SK-N-SH treated with all-trans-retinoic acid at 6 μM for 48 hours (cell line): ENCODE measurements around the gene NEUROD4.

Source experiments
- ATAC-seq: fragments of 200-7000 bp; cut with Tn5 transposase; 3 replicates; pipeline ENCODE4 v1.9.1; 2020; ENCODE audit warnings: mild to moderate bottlenecking, moderate library complexity
- ARNTL ChIP-seq: fragments of 450-650 bp; formaldehyde crosslinking; IDR thresholded peaks from 2 replicates; pipeline ENCODE4 v1.5.0; 2020; ENCODE audit warnings: low read depth, mild to moderate bottlenecking, moderate library complexity, borderline replicate concordance
- CSDC2 ChIP-seq: fragments of 250-450 bp; sonication (Bioruptor Pico); IDR thresholded peaks from 2 replicates; pipeline ENCODE4 v1.5.0; 2020; ENCODE audit warnings: mild to moderate bottlenecking, moderate library complexity
- ESRRG ChIP-seq: fragments of 250-450 bp; sonication (Bioruptor Pico); IDR thresholded peaks from 2 replicates; pipeline ENCODE4 v1.6.1; 2021; ENCODE audit warnings: mild to moderate bottlenecking
- ISL1 ChIP-seq: fragments of 250-450 bp; sonication (Bioruptor Pico); IDR thresholded peaks from 2 replicates; pipeline ENCODE4 v2.1.2; 2022; ENCODE audit warnings: mild to moderate bottlenecking, moderate library complexity
- OSR1 ChIP-seq: fragments of 250-450 bp; sonication (Bioruptor Pico); IDR thresholded peaks from 2 replicates; pipeline ENCODE4 v1.8.0; 2022; ENCODE audit warnings: moderate library complexity, mild to moderate bottlenecking, inconsistent platforms
- TCF4 ChIP-seq: fragments of 250-450 bp; sonication (Bioruptor Pico); IDR thresholded peaks from 2 replicates; pipeline ENCODE4 v1.8.0; 2021; ENCODE audit warnings: mild to moderate bottlenecking, moderate library complexity, borderline replicate concordance
- TOX ChIP-seq: fragments of 250-450 bp; sonication (Bioruptor Pico); IDR thresholded peaks from 2 replicates; pipeline ENCODE4 v1.8.0; 2021; ENCODE audit warnings: mild to moderate bottlenecking, moderate library complexity, borderline replicate concordance
- ZFP3 ChIP-seq: fragments of 250-450 bp; sonication (Bioruptor Pico); IDR thresholded peaks from 2 replicates; pipeline ENCODE4 v1.5.0; 2020; ENCODE audit warnings: mild to moderate bottlenecking, moderate library complexity
- ZFP30 ChIP-seq: fragments of 450-650 bp; formaldehyde crosslinking; IDR thresholded peaks from 2 replicates; pipeline ENCODE4 v1.5.0; 2022; ENCODE audit warnings: mild to moderate bottlenecking, moderate library complexity
- ZNF70 ChIP-seq: fragments of 450-650 bp; formaldehyde crosslinking; IDR thresholded peaks from 2 replicates; pipeline ENCODE4 v1.5.0; 2020; ENCODE audit warnings: mild to moderate bottlenecking, moderate library complexity
- ZNF8 ChIP-seq: fragments of 450-650 bp; formaldehyde crosslinking; IDR thresholded peaks from 2 replicates; pipeline ENCODE4 v1.5.0; 2020; ENCODE audit warnings: mild to moderate bottlenecking, moderate library complexity
- TF ChIP-seq, protein P1 (sequence below): fragments of 250-450 bp; sonication (Bioruptor Pico); IDR thresholded peaks from 2 replicates; pipeline ENCODE4 v1.8.0; 2021; ENCODE audit warnings: low read depth, mild to moderate bottlenecking, moderate library complexity, borderline replicate concordance
- TF ChIP-seq, protein P2 (sequence below): fragments of 250-450 bp; sonication (Bioruptor Pico); IDR thresholded peaks from 2 replicates; pipeline ENCODE4 v1.5.0; 2020; ENCODE audit warnings: mild to moderate bottlenecking, moderate library complexity
- TF ChIP-seq, protein P3 (sequence below): fragments of 250-450 bp; sonication (Bioruptor Pico); IDR thresholded peaks from 2 replicates; pipeline ENCODE4 v1.5.1; 2020; ENCODE audit warnings: low read depth, mild to moderate bottlenecking, moderate library complexity
- TF ChIP-seq, protein P4 (sequence below): fragments of 250-450 bp; sonication (Bioruptor Pico); IDR thresholded peaks from 2 replicates; pipeline ENCODE4 v1.5.1; 2021; ENCODE audit warnings: mild to moderate bottlenecking, moderate library complexity

Gene NEUROD4

DNA sequence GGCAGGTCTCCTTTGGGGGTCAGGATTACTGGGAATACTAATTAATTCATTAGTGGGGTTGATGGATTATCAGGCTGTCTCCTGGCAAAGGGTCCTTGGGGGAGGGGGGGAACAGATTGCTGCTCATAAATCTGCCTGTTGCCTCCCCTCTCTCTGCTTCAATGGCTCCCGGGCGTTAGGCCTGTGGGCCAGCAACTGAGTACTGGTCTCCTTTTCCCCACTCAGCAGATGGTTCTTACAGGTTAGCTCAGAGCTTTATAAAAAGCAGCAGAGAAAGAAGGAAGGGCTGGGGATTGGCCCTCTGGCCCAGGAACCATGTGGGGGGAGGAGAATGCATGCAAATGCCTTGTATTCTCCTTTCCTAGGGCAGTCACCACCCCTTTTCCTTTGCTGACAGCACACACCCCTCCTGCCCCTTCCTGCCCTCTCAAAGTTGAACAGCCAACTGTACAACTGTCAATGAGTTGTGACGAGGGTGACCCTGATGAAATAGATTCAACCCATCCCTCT is 2.3 kb upstream of the NEUROD4 start:
- TF ChIP-seq, protein P1, sequence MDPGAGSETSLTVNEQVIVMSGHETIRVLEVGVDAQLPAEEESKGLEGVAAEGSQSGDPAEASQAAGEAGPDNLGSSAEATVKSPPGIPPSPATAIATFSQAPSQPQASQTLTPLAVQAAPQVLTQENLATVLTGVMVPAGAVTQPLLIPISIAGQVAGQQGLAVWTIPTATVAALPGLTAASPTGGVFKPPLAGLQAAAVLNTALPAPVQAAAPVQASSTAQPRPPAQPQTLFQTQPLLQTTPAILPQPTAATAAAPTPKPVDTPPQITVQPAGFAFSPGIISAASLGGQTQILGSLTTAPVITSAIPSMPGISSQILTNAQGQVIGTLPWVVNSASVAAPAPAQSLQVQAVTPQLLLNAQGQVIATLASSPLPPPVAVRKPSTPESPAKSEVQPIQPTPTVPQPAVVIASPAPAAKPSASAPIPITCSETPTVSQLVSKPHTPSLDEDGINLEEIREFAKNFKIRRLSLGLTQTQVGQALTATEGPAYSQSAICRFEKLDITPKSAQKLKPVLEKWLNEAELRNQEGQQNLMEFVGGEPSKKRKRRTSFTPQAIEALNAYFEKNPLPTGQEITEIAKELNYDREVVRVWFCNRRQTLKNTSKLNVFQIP (CRISPR knock-in tag), result no peak
- TF ChIP-seq, protein P2, sequence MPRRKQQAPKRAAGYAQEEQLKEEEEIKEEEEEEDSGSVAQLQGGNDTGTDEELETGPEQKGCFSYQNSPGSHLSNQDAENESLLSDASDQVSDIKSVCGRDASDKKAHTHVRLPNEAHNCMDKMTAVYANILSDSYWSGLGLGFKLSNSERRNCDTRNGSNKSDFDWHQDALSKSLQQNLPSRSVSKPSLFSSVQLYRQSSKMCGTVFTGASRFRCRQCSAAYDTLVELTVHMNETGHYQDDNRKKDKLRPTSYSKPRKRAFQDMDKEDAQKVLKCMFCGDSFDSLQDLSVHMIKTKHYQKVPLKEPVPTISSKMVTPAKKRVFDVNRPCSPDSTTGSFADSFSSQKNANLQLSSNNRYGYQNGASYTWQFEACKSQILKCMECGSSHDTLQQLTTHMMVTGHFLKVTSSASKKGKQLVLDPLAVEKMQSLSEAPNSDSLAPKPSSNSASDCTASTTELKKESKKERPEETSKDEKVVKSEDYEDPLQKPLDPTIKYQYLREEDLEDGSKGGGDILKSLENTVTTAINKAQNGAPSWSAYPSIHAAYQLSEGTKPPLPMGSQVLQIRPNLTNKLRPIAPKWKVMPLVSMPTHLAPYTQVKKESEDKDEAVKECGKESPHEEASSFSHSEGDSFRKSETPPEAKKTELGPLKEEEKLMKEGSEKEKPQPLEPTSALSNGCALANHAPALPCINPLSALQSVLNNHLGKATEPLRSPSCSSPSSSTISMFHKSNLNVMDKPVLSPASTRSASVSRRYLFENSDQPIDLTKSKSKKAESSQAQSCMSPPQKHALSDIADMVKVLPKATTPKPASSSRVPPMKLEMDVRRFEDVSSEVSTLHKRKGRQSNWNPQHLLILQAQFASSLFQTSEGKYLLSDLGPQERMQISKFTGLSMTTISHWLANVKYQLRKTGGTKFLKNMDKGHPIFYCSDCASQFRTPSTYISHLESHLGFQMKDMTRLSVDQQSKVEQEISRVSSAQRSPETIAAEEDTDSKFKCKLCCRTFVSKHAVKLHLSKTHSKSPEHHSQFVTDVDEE (CRISPR knock-in tag), result no peak
- no peak for TF ChIP-seq ISL1 (CRISPR knock-in tag)
- no peak for TF ChIP-seq ZFP30
- no peak for TF ChIP-seq TOX (CRISPR knock-in tag)
- TF ChIP-seq ZFP3 (CRISPR knock-in tag), result no peak
- no peak for TF ChIP-seq ZNF8 (CRISPR knock-in tag)
- no peak for TF ChIP-seq ZNF70
- ATAC-seq, result no peak

DNA sequence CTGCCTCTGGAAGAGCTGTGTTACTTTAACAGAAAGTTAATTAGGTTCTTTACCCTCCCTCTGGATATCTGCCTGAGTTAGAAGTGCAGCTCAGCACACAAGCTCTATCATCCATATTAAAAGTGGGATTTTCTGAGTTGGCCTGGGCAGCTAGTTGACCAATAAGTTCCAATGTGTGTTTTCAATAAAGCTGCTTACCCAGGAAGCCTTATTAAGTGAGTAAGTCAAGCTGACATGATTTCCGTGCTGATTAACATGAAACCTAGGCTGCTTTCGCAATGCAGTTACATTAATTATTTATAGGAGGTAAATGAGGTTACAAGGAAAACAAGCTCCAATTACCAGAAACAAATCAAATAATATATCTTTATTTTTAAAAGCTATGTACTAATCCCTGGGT is 4.8 kb downstream of the NEUROD4 start:
- TF ChIP-seq, protein P2 (CRISPR knock-in tag), result no peak
- TF ChIP-seq ISL1 (CRISPR knock-in tag) (no peak), CSDC2 (CRISPR knock-in tag) (no peak), ZFP3 (CRISPR knock-in tag) (no peak), ARNTL (CRISPR knock-in tag) (no peak)
- TF ChIP-seq, protein P3, sequence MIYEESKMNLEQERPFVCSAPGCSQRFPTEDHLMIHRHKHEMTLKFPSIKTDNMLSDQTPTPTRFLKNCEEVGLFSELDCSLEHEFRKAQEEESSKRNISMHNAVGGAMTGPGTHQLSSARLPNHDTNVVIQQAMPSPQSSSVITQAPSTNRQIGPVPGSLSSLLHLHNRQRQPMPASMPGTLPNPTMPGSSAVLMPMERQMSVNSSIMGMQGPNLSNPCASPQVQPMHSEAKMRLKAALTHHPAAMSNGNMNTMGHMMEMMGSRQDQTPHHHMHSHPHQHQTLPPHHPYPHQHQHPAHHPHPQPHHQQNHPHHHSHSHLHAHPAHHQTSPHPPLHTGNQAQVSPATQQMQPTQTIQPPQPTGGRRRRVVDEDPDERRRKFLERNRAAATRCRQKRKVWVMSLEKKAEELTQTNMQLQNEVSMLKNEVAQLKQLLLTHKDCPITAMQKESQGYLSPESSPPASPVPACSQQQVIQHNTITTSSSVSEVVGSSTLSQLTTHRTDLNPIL (CRISPR knock-in tag), result no peak
- no peak for ATAC-seq

DNA sequence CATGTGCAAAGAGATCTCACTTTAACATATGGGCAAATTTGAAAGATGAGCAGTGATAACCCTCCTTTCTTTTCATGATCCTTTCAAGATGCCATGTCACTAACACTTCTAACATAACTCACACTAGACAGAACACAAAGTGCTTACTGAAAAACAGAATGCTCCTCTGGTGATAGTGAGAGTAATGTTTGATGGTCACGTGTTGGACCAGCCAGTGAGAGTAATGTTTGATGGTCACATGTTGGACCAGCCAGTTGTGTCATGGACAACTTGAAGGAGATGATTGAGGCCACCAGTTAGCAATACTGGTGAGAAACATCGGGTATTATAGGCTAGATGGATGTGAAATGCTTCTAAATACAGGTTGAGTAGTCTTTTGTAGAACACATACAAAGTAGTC is 5.7 kb downstream of the NEUROD4 start:
- no peak for ATAC-seq
- TF ChIP-seq, protein P4, sequence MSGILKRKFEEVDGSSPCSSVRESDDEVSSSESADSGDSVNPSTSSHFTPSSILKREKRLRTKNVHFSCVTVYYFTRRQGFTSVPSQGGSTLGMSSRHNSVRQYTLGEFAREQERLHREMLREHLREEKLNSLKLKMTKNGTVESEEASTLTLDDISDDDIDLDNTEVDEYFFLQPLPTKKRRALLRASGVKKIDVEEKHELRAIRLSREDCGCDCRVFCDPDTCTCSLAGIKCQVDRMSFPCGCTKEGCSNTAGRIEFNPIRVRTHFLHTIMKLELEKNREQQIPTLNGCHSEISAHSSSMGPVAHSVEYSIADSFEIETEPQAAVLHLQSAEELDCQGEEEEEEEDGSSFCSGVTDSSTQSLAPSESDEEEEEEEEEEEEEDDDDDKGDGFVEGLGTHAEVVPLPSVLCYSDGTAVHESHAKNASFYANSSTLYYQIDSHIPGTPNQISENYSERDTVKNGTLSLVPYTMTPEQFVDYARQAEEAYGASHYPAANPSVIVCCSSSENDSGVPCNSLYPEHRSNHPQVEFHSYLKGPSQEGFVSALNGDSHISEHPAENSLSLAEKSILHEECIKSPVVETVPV, result no peak
- TF ChIP-seq ZNF8 (CRISPR knock-in tag) (no peak), ARNTL (CRISPR knock-in tag) (no peak), TCF4 (CRISPR knock-in tag) (no peak), ZFP30 (no peak), ESRRG (CRISPR knock-in tag) (no peak), CSDC2 (CRISPR knock-in tag) (no peak)
- TF ChIP-seq, protein P3 (CRISPR knock-in tag), result no peak

DNA sequence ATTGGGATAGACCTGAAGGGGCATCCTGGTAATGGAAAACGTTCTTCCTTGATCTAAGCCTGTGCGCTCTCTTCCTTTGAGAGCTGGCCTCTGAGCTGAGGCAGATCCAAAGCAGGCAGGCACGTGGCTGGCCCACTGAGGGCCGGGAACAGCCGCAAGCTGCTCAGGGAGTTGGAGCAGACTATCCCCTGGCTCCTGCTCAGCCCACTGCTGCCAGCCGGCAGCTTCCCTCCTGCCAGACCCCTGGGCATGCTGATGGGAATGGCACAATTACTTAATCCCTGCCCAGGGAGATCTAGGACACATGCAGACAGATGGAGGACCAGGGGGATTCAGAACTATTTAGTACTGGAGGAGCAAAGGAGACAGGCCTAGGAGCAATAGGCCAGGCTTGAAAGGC is 14.4 kb downstream of the NEUROD4 start:
- TF ChIP-seq TOX (CRISPR knock-in tag) (no peak), OSR1 (CRISPR knock-in tag) (no peak)

More for the DNA sequence above, 14.4 kb downstream of the NEUROD4 start:
- ATAC-seq, result no peak
